Panc1 (cell line): ENCODE results near the gene COQ2. TPM values are rescaled to one million over a fixed set of nuclear protein-coding genes. Genes with fewer than 3 reads are reported as not detected.

Experiments
- ATAC-seq: fragments of 200-7000 bp; cut with Tn5 transposase; 2 replicates; pipeline ENCODE4 v1.9.1; 2020; ENCODE audit warnings: mild to moderate bottlenecking, moderate library complexity
- BruUV-seq: library from RNA; stranded (reverse); fragments of 400-500 nt; replicated peaks from 2 replicates; lab custom pipeline; 2021; lab: Mats Ljungman, UMichigan
- CTCF ChIA-PET: fragments of 300-600 bp; sonication (Branson Sonifier 250); formaldehyde crosslinking; loops from one replicate; lab custom pipeline; 2022; ENCODE audit warnings: antibody characterized with exemption; lab: Charles Lee
- POLR2A ChIA-PET: fragments of 300-600 bp; sonication (Branson Sonifier 250); formaldehyde crosslinking; loops from one replicate; lab custom pipeline; 2022; ENCODE audit warnings: antibody characterized with exemption; lab: Charles Lee
- DNase-seq: peaks from one replicate; pipeline ENCODE4 v3.0.0-alpha.2; 2010; ENCODE audit warnings: low read depth, low spot score
- H3K27ac ChIP-seq: 2 replicates; pipeline ENCODE4 v1.5.1; 2011; ENCODE audit warnings: mild to moderate bottlenecking, low read length, inconsistent platforms
- H3K27me3 ChIP-seq: fragments of 200-500 bp; sonication (Bioruptor generic); 2 replicates; pipeline ENCODE4 v1.6.0; 2014; ENCODE audit warnings: low read length, inconsistent platforms; ENCODE audit not compliant: control insufficient read depth, insufficient read depth
- H3K36me3 ChIP-seq: fragments of 200-500 bp; sonication (Bioruptor generic); 2 replicates; pipeline ENCODE4 v1.5.1; 2014; ENCODE audit warnings: inconsistent platforms, mild to moderate bottlenecking, low read length, moderate library complexity; ENCODE audit not compliant: control insufficient read depth, insufficient read depth
- H3K4me1 ChIP-seq: 2 replicates; pipeline ENCODE4 v1.5.1; 2011; ENCODE audit warnings: inconsistent platforms, mild to moderate bottlenecking, low read length, moderate library complexity; ENCODE audit not compliant: control insufficient read depth, insufficient read depth
- H3K4me3 ChIP-seq, 2 experiments: 2 replicates each; pipeline ENCODE4 v1.5.1; 2011 to 2012; ENCODE audit warnings: low read depth in 2 of 2, low read length in 2 of 2, mild to moderate bottlenecking in 2 of 2, inconsistent platforms in 1 of 2, moderate library complexity in 1 of 2
- H3K9me3 ChIP-seq: fragments of 200-500 bp; sonication (Bioruptor generic); 2 replicates; pipeline ENCODE4 v1.5.1; 2014; ENCODE audit warnings: low read depth, mild to moderate bottlenecking, inconsistent platforms, low read length, moderate library complexity; ENCODE audit not compliant: control insufficient read depth, insufficient read depth
- CTCF ChIP-seq: fragments of 450-650 bp; IDR thresholded peaks from 2 replicates; pipeline ENCODE4 v1.5.1; 2017; ENCODE audit warnings: mild to moderate bottlenecking
- POLR2AphosphoS5 ChIP-seq: IDR thresholded peaks from 2 replicates; pipeline ENCODE4 v1.6.1; 2012; ENCODE audit warnings: mild to moderate bottlenecking, low read depth, low read length, moderate library complexity
- REST ChIP-seq, 2 experiments: IDR thresholded peaks; 2 replicates each; pipeline ENCODE4 v1.6.1; 2011 to 2012; ENCODE audit warnings: low read depth in 2 of 2, control low read depth in 1 of 2, low read length in 1 of 2, mild to moderate bottlenecking in 1 of 2, moderate library complexity in 1 of 2; ENCODE audit not compliant: insufficient read depth in 1 of 2
- SIN3A ChIP-seq: IDR thresholded peaks from 2 replicates; pipeline ENCODE4 v1.6.1; 2012; ENCODE audit warnings: low read depth, mild to moderate bottlenecking, low read length, moderate library complexity, borderline replicate concordance; ENCODE audit not compliant: insufficient read depth
- TCF7L2 ChIP-seq: IDR thresholded peaks from 2 replicates; pipeline ENCODE4 v1.6.1; 2011; ENCODE audit warnings: mild to moderate bottlenecking, low read depth, low read length, inconsistent platforms
- in situ Hi-C: cut with HindIII; loops from 2 replicates; pipeline ENCODE4 v1.10.0; 2016; ENCODE audit warnings: low sequenced_read_pairs, low pct_unique_long_range_greater_than_20kb
- intact Hi-C: fragments of 100-400 bp; cut with micrococcal nuclease; formaldehyde crosslinking; loops from one replicate; pipeline ENCODE4 v1.10.0; 2022; ENCODE audit not compliant: unreplicated experiment
- total RNA-seq: library from RNA; stranded (reverse); gene quantifications from one replicate; pipeline ENCODE4 v1.2.1, GENCODE V29; 2021; ENCODE audit not compliant: unreplicated experiment

The COQ2 gene
- total RNA-seq, 1 experiment from 2014 or later = 28.1 TPM

- Histone ChIP-seq H3K36me3 (no peaks in the 10 kb centered on the region), H3K4me3 (no peak overlapping the region), H3K4me1 (no peaks in the 10 kb centered on the region), H3K9me3 (no peaks in the 10 kb centered on the region), H3K27ac (no peak overlapping the region), H3K27me3 (no peaks in the 10 kb centered on the region)
- no TSS peak for BruUV-seq
- ChIA-PET POLR2A (no interaction called here), CTCF (no interaction called here)
- intact Hi-C loops (no loop called here), in situ Hi-C loops (no loop called here)
- no peak for ATAC-seq
- TF ChIP-seq SIN3A = no peak
- no peak for TF ChIP-seq REST (IDR thresholded peaks at IDR 0.05; ENCODE audit: insufficient read depth in 1 of 2, low read depth in 2 of 2, low read length in 1 of 2)
- TF ChIP-seq POLR2AphosphoS5 = no peak
- no peak for TF ChIP-seq CTCF
- no peak for TF ChIP-seq TCF7L2
- DNase-seq = no peak
Measured at GRCh38 chr4:83323136-83323535, 38.5 kb upstream of the COQ2 start.

GRCh38 chr4:83320548-83320947, 36.0 kb upstream of the COQ2 start:
- no peak for ATAC-seq
- TF ChIP-seq CTCF (no peak), REST (IDR thresholded peaks at IDR 0.05; ENCODE audit: insufficient read depth in 1 of 2, low read depth in 2 of 2, low read length in 1 of 2) (no peak), SIN3A (no peak), TCF7L2 (no peak), POLR2AphosphoS5 (no peak)
- no TSS peak for BruUV-seq
- no peak for DNase-seq
- intact Hi-C loops = no loop called here
- H3K4me1 ChIP-seq = no peaks in the 10 kb centered on the region
- H3K27ac ChIP-seq = no peak overlapping the region
- H3K4me3 ChIP-seq = no peak overlapping the region
- in situ Hi-C loops = no loop called here
- CTCF ChIA-PET = no interaction called here
- H3K9me3 ChIP-seq = no peaks in the 10 kb centered on the region
- POLR2A ChIA-PET = no interaction called here
- H3K27me3 ChIP-seq = no peaks in the 10 kb centered on the region
- no peaks in the 10 kb centered on the region for H3K36me3 ChIP-seq
